ENCODE measurements around the gene DPEP2. TPM values are rescaled to one million over a fixed set of nuclear protein-coding genes. Genes with fewer than 3 reads are reported as not detected.

DPEP2 gene
- total and polyA plus RNA-seq, 2 of the 13 experiments (the other 11 are each of a cell fraction or from before 2014, with no cell fraction given), result 0.18 TPM; not detected in 1

DNA sequence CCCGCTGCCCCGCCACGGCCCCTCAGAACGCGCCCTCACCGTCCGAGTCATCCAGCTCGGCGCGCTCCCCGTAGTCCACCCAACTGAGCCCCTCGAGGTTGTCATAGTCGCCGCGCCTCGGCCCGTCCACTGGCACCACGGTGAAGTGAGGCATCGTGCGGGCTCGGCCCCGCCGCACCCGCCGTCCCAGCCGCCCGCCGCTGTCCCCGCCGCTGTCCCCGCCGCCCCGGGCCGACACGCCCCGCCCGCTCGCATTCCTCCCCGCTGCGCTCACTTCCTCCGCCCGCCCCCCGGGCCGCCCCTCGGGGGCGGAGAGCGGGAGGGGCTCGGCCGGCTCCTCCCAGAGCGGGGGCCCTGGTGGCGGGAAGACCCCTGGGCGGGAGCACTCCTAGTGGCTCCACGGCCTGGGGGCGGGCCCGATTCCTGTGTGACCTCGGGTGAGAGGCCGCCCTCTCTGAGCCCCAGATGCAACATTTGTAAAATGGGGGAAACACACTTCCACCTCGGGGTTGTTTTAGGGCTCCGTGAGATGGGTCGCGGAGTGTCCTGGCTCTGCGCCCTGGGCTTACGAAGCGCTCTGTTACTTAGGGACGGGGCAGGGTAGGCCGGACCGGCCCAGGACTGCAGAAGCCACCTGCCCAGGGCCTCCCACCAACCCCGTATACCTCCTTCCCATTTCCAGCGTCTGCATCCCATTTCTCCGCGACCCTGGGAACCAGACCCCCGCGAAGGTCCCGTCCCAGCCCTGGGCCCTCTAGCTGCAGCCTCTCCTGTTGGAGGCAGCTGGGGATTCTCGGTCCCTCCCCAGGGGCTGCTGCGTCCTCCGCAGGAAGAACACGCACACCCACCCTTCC is 30.7 kb downstream of the DPEP2 start, which contains the start of gene SLC12A4 (continued):
- TF ChIP-seq MEIS2 (CRISPR knock-in tag; IDR thresholded peaks at IDR 0.05) (peak; percentile 66), FOXP1 (IDR thresholded peaks at IDR 0.05) (no peak), FOXP1 (CRISPR knock-in tag; IDR thresholded peaks at IDR 0.05) (0 out of 2 replicates have a peak, but pooled peaks have one; percentile 12), ZNF224 (CRISPR knock-in tag; IDR thresholded peaks at IDR 0.05) (peak; percentile 86; the same call in 1 of the 2 replicates), YEATS4 (CRISPR knock-in tag; IDR thresholded peaks at IDR 0.05; ENCODE audit: borderline replicate concordance) (peak; percentile 82; the same call in 1 of the 2 replicates), ZNF143 (CRISPR knock-in tag; IDR thresholded peaks at IDR 0.05) (peak; percentile 19; the same call in 1 of the 2 replicates), IKZF1 (IDR thresholded peaks at IDR 0.05) (no peak), WIZ (CRISPR knock-in tag; IDR thresholded peaks at IDR 0.05) (no peak), ZFYVE20 (CRISPR knock-in tag; IDR thresholded peaks at IDR 0.05; ENCODE audit: borderline replicate concordance, low read depth) (no peak), ZNF788 (CRISPR knock-in tag; IDR thresholded peaks at IDR 0.05; ENCODE audit: borderline replicate concordance) (peak; percentile 67; the same call in 1 of the 2 replicates), MLLT10 (CRISPR knock-in tag; IDR thresholded peaks at IDR 0.05) (no peak), ZNF552 (CRISPR knock-in tag; IDR thresholded peaks at IDR 0.05; ENCODE audit: borderline replicate concordance) (no peak), RBM22 (optimal IDR thresholded peaks at IDR 0.05; ENCODE audit: low read length) (no peak)
- TF ChIP-seq, protein P1, sequence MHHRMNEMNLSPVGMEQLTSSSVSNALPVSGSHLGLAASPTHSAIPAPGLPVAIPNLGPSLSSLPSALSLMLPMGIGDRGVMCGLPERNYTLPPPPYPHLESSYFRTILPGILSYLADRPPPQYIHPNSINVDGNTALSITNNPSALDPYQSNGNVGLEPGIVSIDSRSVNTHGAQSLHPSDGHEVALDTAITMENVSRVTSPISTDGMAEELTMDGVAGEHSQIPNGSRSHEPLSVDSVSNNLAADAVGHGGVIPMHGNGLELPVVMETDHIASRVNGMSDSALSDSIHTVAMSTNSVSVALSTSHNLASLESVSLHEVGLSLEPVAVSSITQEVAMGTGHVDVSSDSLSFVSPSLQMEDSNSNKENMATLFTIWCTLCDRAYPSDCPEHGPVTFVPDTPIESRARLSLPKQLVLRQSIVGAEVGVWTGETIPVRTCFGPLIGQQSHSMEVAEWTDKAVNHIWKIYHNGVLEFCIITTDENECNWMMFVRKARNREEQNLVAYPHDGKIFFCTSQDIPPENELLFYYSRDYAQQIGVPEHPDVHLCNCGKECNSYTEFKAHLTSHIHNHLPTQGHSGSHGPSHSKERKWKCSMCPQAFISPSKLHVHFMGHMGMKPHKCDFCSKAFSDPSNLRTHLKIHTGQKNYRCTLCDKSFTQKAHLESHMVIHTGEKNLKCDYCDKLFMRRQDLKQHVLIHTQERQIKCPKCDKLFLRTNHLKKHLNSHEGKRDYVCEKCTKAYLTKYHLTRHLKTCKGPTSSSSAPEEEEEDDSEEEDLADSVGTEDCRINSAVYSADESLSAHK (CRISPR knock-in tag; IDR thresholded peaks at IDR 0.05; ENCODE audit: borderline replicate concordance), result no peak
- TF ChIP-seq, protein P2, sequence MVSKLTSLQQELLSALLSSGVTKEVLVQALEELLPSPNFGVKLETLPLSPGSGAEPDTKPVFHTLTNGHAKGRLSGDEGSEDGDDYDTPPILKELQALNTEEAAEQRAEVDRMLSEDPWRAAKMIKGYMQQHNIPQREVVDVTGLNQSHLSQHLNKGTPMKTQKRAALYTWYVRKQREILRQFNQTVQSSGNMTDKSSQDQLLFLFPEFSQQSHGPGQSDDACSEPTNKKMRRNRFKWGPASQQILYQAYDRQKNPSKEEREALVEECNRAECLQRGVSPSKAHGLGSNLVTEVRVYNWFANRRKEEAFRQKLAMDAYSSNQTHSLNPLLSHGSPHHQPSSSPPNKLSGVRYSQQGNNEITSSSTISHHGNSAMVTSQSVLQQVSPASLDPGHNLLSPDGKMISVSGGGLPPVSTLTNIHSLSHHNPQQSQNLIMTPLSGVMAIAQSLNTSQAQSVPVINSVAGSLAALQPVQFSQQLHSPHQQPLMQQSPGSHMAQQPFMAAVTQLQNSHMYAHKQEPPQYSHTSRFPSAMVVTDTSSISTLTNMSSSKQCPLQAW (CRISPR knock-in tag; IDR thresholded peaks at IDR 0.05), result peak; percentile 86
- TF ChIP-seq, protein P3, sequence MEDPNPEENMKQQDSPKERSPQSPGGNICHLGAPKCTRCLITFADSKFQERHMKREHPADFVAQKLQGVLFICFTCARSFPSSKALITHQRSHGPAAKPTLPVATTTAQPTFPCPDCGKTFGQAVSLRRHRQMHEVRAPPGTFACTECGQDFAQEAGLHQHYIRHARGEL (CRISPR knock-in tag; IDR thresholded peaks at IDR 0.05), result 0 out of 2 replicates have a peak, but pooled peaks have one; percentile 64
- TF ChIP-seq, protein P4, sequence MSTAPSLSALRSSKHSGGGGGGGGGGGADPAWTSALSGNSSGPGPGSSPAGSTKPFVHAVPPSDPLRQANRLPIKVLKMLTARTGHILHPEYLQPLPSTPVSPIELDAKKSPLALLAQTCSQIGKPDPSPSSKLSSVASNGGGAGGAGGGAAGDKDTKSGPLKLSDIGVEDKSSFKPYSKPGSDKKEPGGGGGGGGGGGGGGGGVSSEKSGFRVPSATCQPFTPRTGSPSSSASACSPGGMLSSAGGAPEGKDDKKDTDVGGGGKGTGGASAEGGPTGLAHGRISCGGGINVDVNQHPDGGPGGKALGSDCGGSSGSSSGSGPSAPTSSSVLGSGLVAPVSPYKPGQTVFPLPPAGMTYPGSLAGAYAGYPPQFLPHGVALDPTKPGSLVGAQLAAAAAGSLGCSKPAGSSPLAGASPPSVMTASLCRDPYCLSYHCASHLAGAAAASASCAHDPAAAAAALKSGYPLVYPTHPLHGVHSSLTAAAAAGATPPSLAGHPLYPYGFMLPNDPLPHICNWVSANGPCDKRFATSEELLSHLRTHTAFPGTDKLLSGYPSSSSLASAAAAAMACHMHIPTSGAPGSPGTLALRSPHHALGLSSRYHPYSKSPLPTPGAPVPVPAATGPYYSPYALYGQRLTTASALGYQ (CRISPR knock-in tag; IDR thresholded peaks at IDR 0.05), result peak; percentile 44; the same call in 1 of the 2 replicates
- TF ChIP-seq, protein P5, sequence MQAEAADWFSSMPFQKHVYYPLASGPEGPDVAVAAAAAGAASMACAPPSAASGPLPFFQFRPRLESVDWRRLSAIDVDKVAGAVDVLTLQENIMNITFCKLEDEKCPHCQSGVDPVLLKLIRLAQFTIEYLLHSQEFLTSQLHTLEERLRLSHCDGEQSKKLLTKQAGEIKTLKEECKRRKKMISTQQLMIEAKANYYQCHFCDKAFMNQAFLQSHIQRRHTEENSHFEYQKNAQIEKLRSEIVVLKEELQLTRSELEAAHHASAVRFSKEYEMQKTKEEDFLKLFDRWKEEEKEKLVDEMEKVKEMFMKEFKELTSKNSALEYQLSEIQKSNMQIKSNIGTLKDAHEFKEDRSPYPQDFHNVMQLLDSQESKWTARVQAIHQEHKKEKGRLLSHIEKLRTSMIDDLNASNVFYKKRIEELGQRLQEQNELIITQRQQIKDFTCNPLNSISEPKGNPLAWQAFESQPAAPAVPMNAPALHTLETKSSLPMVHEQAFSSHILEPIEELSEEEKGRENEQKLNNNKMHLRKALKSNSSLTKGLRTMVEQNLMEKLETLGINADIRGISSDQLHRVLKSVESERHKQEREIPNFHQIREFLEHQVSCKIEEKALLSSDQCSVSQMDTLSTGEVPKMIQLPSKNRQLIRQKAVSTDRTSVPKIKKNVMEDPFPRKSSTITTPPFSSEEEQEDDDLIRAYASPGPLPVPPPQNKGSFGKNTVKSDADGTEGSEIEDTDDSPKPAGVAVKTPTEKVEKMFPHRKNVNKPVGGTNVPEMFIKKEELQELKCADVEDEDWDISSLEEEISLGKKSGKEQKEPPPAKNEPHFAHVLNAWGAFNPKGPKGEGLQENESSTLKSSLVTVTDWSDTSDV (CRISPR knock-in tag; IDR thresholded peaks at IDR 0.05), result peak; percentile 33; the same call in 1 of the 2 replicates
- TF ChIP-seq, protein P6, sequence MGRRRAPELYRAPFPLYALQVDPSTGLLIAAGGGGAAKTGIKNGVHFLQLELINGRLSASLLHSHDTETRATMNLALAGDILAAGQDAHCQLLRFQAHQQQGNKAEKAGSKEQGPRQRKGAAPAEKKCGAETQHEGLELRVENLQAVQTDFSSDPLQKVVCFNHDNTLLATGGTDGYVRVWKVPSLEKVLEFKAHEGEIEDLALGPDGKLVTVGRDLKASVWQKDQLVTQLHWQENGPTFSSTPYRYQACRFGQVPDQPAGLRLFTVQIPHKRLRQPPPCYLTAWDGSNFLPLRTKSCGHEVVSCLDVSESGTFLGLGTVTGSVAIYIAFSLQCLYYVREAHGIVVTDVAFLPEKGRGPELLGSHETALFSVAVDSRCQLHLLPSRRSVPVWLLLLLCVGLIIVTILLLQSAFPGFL (CRISPR knock-in tag; IDR thresholded peaks at IDR 0.05), result no peak

Measured in HepG2 (cell line).